ENCODE data around the gene CHTF18. TPM values are rescaled to one million over a fixed set of nuclear protein-coding genes. Genes with fewer than 3 reads are reported as not detected.

CHTF18 gene
- total and polyA plus RNA-seq, 10 donors, result 8.9 to 55.0 (median 26.0) TPM

DNA sequence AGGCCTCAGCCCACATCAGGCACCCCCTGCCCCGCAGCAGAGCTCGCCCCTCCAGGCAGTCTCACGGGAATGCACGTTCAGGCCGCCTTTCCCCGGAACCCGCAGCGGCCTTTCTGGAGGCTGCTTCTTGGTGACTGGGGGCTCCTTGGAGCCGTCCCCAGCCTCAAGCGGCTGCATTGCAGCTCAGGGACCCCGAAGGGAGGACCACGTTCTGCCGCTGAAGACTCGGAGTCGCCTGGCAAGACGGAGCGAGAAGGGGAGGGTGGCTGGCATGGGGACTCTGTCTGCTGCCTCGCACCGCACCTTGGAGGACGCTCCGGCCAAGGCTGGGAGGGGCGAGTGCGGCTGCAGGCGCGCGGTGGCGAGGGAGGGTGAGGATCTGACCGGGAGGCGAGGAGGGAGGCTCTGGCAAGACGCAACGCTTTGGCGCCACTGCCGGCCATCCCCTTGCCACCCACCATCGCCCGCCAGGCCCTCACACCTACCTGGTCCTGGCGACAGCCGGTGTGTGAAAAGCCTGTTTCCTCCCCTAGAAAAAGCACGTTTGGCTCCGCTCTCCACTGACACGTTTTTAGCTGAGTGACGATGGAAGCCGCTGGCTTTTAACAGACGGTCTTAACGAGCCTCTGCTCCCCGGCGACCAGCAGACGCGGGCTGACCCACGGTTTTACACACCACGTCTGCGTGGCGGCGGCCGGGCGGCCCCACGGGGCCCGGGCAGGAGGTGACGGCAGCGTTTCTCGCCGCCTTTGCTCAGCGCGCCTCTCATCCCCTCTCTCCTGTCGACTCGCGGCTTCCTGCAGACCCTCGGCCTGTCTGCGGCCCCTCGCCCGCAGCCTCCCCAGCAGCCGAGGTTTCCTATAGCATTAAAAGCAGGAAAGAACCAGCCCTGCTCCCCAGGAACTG lies 28.8 kb downstream of the CHTF18 start:
- Histone ChIP-seq H3K27me3 (replicated peaks in 1 of 7) (peaks cover 0 to 100% (median 58%) of the 10 kb centered on the region in 7 donors), H3K27ac (no peak overlapping the region), H3K36me3 (no peaks in the 10 kb centered on the region), H3K4me3 (no peak overlapping the region), H3K4me1 (peaks cover 3 to 18% (median 9%) of the 10 kb centered on the region in 6 donors), H3K9me3 (peaks cover 0 to 3% (median 0%) of the 10 kb centered on the region in 8 donors)
- TF ChIP-seq POLR2AphosphoS5 (IDR thresholded peaks at IDR 0.05) (no peak), POLR2A (IDR thresholded peaks at IDR 0.05) (no peak)
- TF ChIP-seq, protein P1, sequence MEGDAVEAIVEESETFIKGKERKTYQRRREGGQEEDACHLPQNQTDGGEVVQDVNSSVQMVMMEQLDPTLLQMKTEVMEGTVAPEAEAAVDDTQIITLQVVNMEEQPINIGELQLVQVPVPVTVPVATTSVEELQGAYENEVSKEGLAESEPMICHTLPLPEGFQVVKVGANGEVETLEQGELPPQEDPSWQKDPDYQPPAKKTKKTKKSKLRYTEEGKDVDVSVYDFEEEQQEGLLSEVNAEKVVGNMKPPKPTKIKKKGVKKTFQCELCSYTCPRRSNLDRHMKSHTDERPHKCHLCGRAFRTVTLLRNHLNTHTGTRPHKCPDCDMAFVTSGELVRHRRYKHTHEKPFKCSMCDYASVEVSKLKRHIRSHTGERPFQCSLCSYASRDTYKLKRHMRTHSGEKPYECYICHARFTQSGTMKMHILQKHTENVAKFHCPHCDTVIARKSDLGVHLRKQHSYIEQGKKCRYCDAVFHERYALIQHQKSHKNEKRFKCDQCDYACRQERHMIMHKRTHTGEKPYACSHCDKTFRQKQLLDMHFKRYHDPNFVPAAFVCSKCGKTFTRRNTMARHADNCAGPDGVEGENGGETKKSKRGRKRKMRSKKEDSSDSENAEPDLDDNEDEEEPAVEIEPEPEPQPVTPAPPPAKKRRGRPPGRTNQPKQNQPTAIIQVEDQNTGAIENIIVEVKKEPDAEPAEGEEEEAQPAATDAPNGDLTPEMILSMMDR (IDR thresholded peaks at IDR 0.05 in 8 of 11, conservative IDR thresholded peaks at IDR 0.05 in 3 of 11), result no peak
- no peak for DNase-seq
- 35 to 73% (median 57%) methylated on average over 43 to 71 of the region's 71 CpGs for WGBS, 5 donors
- intact Hi-C loops (cut with DNase I; ENCODE audit: low total_unique reads), result loop anchor here (10.0 kb wide), 1 partner anchor 158 kb away; the partner anchor contains the start of gene LMF1

DNA sequence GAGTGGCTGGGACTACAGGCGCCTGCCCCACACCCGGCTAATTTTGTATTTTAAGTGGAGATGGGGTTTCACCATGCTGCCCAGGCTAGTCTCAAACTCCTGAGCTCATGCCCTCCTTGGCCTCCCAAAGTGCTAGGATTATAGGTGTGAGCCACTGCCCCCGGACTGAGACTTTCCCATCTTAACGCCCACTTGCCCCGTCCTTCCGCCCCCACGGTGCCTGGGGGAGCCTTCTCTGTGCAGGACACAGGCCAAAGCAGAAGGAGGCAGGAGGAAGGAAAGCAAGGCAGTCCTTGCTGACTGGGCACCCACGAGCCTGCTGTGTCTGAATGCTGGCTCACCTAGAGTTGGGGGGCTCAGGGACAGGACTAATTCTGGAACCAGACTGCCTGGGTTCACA lies 29.7 kb downstream of the CHTF18 start:
- intact Hi-C loops (cut with DNase I; ENCODE audit: low total_unique reads), result loop anchor here (10.0 kb wide), 1 partner anchor 157 kb away; the partner anchor contains the start of gene LMF1

DNA sequence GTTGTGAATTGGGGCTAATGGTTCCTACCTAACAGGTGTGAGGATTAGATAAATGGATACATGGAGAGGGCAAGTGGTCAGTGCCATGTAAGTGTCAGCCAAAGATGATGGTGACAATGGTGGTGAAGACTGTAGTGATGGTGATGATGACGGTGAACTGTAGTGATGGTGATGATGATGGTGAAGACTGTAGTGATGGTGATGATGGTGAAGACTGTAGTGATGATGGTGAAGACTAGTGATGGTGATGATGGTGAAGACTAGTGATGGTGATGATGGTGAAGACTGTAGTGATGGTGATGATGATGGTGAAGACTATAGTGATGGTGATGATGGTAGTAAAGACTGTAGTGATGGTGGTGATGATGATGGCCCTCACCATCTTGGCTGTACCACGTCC lies 30.2 kb downstream of the CHTF18 start:
- peaks cover 0 to 100% (median 50%) of the 10 kb centered on the region in 7 donors for H3K27me3 ChIP-seq (replicated peaks in 1 of 7)
- H3K4me3 ChIP-seq, result no peak overlapping the region
- H3K9me3 ChIP-seq, result no peaks in the 10 kb centered on the region
- no peaks in the 10 kb centered on the region for H3K36me3 ChIP-seq
- no peak for DNase-seq
- 68 to 83% (median 73%) methylated on average over 2 of the region's 2 CpGs for WGBS, 5 donors
- intact Hi-C loops (cut with DNase I; ENCODE audit: low total_unique reads), result loop anchor here (10.0 kb wide), 1 partner anchor 156 kb away; the partner anchor contains the start of gene LMF1
- TF ChIP-seq POLR2AphosphoS5 (IDR thresholded peaks at IDR 0.05), result no peak
- TF ChIP-seq POLR2A (IDR thresholded peaks at IDR 0.05), result no peak
- TF ChIP-seq, protein P1 (IDR thresholded peaks at IDR 0.05 in 8 of 11, conservative IDR thresholded peaks at IDR 0.05 in 3 of 11), result no peak
- no peak overlapping the region for H3K27ac ChIP-seq
- peaks cover 3 to 12% (median 4%) of the 10 kb centered on the region in 6 donors for H3K4me1 ChIP-seq

More for the DNA sequence above, 29.7 kb downstream of the CHTF18 start:
- 73 to 85% (median 81%) methylated on average over 8 of the region's 8 CpGs for WGBS, 5 donors
- TF ChIP-seq POLR2AphosphoS5 (IDR thresholded peaks at IDR 0.05) (no peak), POLR2A (IDR thresholded peaks at IDR 0.05) (no peak)
- TF ChIP-seq, protein P1 (IDR thresholded peaks at IDR 0.05 in 8 of 11, conservative IDR thresholded peaks at IDR 0.05 in 3 of 11), result no peak
- Histone ChIP-seq H3K27ac (no peak overlapping the region), H3K36me3 (no peaks in the 10 kb centered on the region), H3K27me3 (replicated peaks in 1 of 7) (peaks cover 0 to 100% (median 54%) of the 10 kb centered on the region in 7 donors), H3K4me3 (no peak overlapping the region), H3K4me1 (peaks cover 3 to 16% (median 9%) of the 10 kb centered on the region in 6 donors), H3K9me3 (no peaks in the 10 kb centered on the region)
- DNase-seq, result no peak
